Memory B cell (primary cell): ENCODE measurements around the gene LNX2.

ENCODE experiments used
- ATAC-seq: fragments of 150-1000 bp; cut with Tn5 transposase; 2 replicates; pipeline ENCODE4 v1.10.0; 2021; ENCODE audit warnings: low read depth, mild to moderate bottlenecking, moderate library complexity
- DNase-seq, 2 donors: peaks; one replicate each; pipeline ENCODE4 v3.0.0; 2022; ENCODE audit warnings: low spot score in 2 of 2
- H3K27ac Mint-ChIP-seq: one replicate; pipeline ENCODE4 v1.8.0; 2022; ENCODE audit warnings: mild to moderate bottlenecking, moderate library complexity, mixed read lengths
- H3K27me3 Mint-ChIP-seq: one replicate; pipeline ENCODE4 v1.8.0; 2022; ENCODE audit warnings: mixed read lengths
- H3K36me3 Mint-ChIP-seq: one replicate; pipeline ENCODE4 v1.8.0; 2022; ENCODE audit warnings: mild to moderate bottlenecking, mixed read lengths
- H3K4me1 Mint-ChIP-seq: one replicate; pipeline ENCODE4 v1.8.0; 2022; ENCODE audit warnings: mixed read lengths
- H3K4me3 Mint-ChIP-seq: one replicate; pipeline ENCODE4 v1.8.0; 2022; ENCODE audit warnings: mild to moderate bottlenecking, moderate library complexity, mixed read lengths
- H3K9me3 Mint-ChIP-seq: one replicate; pipeline ENCODE4 v1.8.0; 2022; ENCODE audit warnings: mixed read lengths

The LNX2 gene

GRCh38 chr13:27508802-27509201, 111.5 kb downstream of the LNX2 start:
- Mint-ChIP-seq H3K27me3 (peaks cover 6% of the 10 kb centered on the region), H3K27ac (no peak overlapping the region), H3K36me3 (peaks cover 2% of the 10 kb centered on the region), H3K4me1 (peaks cover 2% of the 10 kb centered on the region), H3K9me3 (peaks cover 5% of the 10 kb centered on the region), H3K4me3 (no peak overlapping the region)
- no peak for ATAC-seq
- no peak for DNase-seq

- H3K36me3 Mint-ChIP-seq, result no peaks in the 10 kb centered on the region
Observed at GRCh38 chr13:27505792-27506191, 114.5 kb downstream of the LNX2 start.

GRCh38 chr13:27504868-27505194, 115.5 kb downstream of the LNX2 start:
- Mint-ChIP-seq H3K27ac (no peak overlapping the region), H3K27me3 (peaks cover 3% of the 10 kb centered on the region), H3K4me3 (no peak overlapping the region), H3K36me3 (no peaks in the 10 kb centered on the region), H3K9me3 (no peaks in the 10 kb centered on the region), H3K4me1 (peaks cover 2% of the 10 kb centered on the region)
- DNase-seq, result no peak
- no peak for ATAC-seq

More at GRCh38 chr13:27505792-27506191, 114.5 kb downstream of the LNX2 start:
- DNase-seq, result no peak
- ATAC-seq, result peak; percentile 92
- Mint-ChIP-seq H3K4me3 (no peak overlapping the region), H3K9me3 (no peaks in the 10 kb centered on the region), H3K27ac (no peak overlapping the region), H3K4me1 (peaks cover 2% of the 10 kb centered on the region), H3K27me3 (peaks cover 3% of the 10 kb centered on the region)

GRCh38 chr13:27504128-27504867, 116.0 kb downstream of the LNX2 start:
- Mint-ChIP-seq H3K9me3 (no peaks in the 10 kb centered on the region), H3K27ac (no peak overlapping the region), H3K36me3 (no peaks in the 10 kb centered on the region), H3K4me1 (peaks cover 2% of the 10 kb centered on the region), H3K4me3 (no peak overlapping the region), H3K27me3 (no peaks in the 10 kb centered on the region)
- no peak for ATAC-seq
- no peak for DNase-seq

- H3K36me3 Mint-ChIP-seq, result no peaks in the 10 kb centered on the region
- H3K27ac Mint-ChIP-seq, result no peak overlapping the region
- peaks cover 2% of the 10 kb centered on the region for H3K4me1 Mint-ChIP-seq
- ATAC-seq (no peak), DNase-seq (no peak)
- H3K27me3 Mint-ChIP-seq, result no peaks in the 10 kb centered on the region
- no peaks in the 10 kb centered on the region for H3K9me3 Mint-ChIP-seq
- H3K4me3 Mint-ChIP-seq, result no peak overlapping the region
Observed at GRCh38 chr13:27500806-27501534, 119.4 kb downstream of the LNX2 start.

GRCh38 chr13:27497563-27498230, 122.6 kb downstream of the LNX2 start:
- no peak overlapping the region for H3K27ac Mint-ChIP-seq
- no peaks in the 10 kb centered on the region for H3K36me3 Mint-ChIP-seq
- no peak overlapping the region for H3K4me3 Mint-ChIP-seq
- no peak for ATAC-seq
- no peaks in the 10 kb centered on the region for H3K27me3 Mint-ChIP-seq
- no peaks in the 10 kb centered on the region for H3K4me1 Mint-ChIP-seq
- DNase-seq, result no peak
- no peaks in the 10 kb centered on the region for H3K9me3 Mint-ChIP-seq

GRCh38 chr13:27496536-27497273, 123.6 kb downstream of the LNX2 start:
- DNase-seq (no peak), ATAC-seq (no peak)
- no peaks in the 10 kb centered on the region for H3K9me3 Mint-ChIP-seq

GRCh38 chr13:27496006-27496405, 124.3 kb downstream of the LNX2 start:
- H3K27ac Mint-ChIP-seq, result no peak overlapping the region
- no peaks in the 10 kb centered on the region for H3K9me3 Mint-ChIP-seq

More at GRCh38 chr13:27496536-27497273, 123.6 kb downstream of the LNX2 start:
- Mint-ChIP-seq H3K36me3 (no peaks in the 10 kb centered on the region), H3K4me1 (no peaks in the 10 kb centered on the region), H3K27me3 (no peaks in the 10 kb centered on the region), H3K27ac (no peak overlapping the region), H3K4me3 (no peak overlapping the region)

More at GRCh38 chr13:27496006-27496405, 124.3 kb downstream of the LNX2 start:
- Mint-ChIP-seq H3K27me3 (no peaks in the 10 kb centered on the region), H3K4me3 (no peak overlapping the region), H3K36me3 (no peaks in the 10 kb centered on the region), H3K4me1 (no peaks in the 10 kb centered on the region)
- ATAC-seq, result no peak
- no peak for DNase-seq
